GM21737 (cell line): Measurements from ENCODE around the gene TRMT61B.

Source experiments
- ATAC-seq: cut with Tn5 transposase; IDR thresholded peaks from one replicate; pipeline ENCODE4 v1.9.1; 2021; ENCODE audit warnings: mild to moderate bottlenecking, moderate library complexity; ENCODE audit not compliant: unreplicated experiment

The TRMT61B gene

GRCh38 chr2:28870146-28870891, at the start of gene TRMT61B:
TSS of gene TRMT61B (minus strand) at chr2:28870309. CDS start at chr2:28870277, 32 bp downstream.
- ATAC-seq: peak; percentile 95

DNA sequence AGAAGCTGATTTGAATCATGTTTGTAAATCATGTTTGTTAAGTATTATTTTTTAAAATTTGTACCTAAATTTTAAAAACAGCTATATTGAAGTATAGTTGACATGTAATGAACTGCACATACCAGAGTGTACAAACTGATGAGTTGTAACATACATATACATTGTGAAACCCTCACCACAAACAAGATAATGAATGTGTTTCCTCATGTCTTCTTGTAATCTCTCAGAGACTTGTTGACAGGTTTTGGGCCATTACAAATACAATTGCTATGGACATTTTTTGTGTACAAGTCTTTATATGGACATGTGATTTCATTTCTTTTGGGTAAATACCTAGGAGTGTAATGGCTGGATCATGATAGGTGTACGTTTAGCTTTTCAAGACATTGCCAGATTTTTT, 45.8 kb upstream of the TRMT61B start:
- ATAC-seq: no peak

- ATAC-seq: no peak
Observed at GRCh38 chr2:28909655-28910353, 39.7 kb upstream of the TRMT61B start.

GRCh38 chr2:28908172-28908571, 38.1 kb upstream of the TRMT61B start:
- ATAC-seq: no peak

DNA sequence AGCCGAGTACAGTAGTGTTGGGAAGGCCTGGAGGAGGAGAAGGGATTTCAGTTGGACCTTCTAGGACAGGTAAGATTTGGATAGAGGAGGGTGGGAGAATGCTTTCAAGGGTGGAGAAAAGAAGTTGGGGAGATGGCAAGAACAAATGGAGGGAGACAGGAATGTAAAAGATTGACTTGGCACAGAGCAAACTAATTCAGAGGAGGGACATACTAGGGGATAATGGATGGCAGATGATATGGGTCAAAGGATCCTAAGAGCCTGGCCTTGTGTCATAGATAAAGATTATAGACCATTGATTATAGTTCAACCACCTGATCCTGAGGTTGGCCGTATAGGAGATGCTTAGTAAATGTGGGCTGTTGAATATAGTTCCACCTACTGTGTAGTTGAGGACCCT, 36.7 kb upstream of the TRMT61B start:
- ATAC-seq: no peak

DNA sequence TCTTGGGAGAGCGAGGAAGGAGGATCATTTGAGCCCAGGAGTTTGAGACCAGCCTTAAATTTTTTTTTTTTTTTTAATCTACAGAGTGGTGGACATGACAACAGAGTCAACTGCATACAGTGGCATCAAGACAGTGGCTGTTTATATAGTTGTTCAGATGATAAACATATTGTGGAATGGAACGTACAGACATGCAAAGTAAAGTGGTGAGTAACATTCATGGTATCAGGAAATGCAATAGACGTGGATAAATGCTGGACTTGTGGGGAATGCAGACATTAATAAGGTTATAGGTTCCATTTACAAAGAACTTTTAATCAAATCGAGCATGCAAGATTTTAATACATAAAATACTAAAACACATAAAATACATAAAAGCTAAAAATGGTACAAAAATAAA, 36.3 kb upstream of the TRMT61B start:
- ATAC-seq: no peak

DNA sequence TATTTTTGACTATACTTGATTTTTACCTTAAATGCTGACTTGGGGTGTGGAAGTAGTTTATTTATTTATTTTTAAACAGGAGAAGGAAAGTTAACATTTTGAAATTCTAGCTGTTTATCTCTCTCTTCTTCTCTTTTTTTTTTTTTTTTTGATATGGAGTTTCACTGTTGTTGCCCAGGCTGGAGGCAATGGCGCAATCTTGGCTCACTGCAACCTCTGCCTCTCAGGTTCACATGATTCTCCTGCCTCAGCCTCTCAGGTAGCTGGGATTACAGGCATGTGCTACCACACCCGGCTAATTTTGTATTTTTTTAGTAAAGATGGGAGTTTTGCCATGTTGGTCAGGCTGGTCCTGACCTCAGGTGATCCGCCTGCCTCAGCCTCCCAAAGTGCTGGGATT, 35.4 kb upstream of the TRMT61B start:
- no peak for ATAC-seq

DNA sequence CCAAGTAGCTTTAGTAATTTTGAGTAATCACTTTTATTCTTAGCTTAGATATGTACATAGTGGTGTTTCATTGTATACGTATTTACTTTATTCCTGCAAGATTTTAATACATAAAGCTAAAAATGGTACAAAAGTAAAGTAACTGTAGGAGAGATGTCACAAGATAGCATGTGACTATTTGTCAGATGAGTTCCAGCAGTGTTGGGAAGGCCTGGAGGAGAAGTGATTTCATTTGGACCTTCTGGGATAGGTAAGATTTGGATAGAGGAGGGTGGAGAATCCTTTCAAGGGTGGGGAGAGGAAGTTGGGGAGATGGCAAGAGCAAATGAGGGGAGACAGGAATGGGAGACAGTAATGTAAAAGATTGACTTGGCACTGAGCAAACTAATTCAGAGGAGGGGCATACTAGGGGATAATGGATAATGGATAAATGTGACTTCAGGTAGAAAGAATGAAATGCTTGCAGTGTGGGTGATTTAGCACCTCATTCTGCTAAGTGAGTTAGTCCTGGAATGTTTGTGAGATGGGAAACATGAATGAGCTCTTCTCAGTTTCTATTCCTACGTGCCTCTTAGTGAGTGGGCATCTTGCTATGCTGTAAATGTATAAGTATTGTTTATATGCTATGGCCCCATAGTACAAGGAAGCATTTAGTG, 34.8 kb upstream of the TRMT61B start:
- ATAC-seq: no peak

- no peak for ATAC-seq
Observed at GRCh38 chr2:28904295-28904694, 34.2 kb upstream of the TRMT61B start.

DNA sequence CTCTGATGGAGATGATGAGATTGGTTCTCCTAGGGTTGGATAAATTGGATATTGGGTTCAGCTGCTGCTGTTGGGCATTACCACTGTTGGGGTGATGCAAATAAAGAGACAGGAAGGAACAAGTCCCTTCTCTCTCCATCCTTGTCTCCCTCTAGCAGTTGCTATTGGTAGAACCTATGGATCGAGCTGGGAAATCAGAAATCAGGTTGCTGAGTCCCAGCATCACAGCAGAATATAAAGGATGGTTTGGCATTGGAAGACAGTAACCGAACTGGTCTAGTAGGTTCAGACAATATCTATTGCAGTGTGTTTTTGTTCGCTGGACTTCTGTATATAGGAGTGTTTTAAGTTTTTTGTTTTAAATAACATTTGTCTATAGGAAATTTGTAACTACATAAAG, 32.5 kb upstream of the TRMT61B start:
- ATAC-seq: no peak

GRCh38 chr2:28901841-28902240, 31.7 kb upstream of the TRMT61B start:
- ATAC-seq: no peak

DNA sequence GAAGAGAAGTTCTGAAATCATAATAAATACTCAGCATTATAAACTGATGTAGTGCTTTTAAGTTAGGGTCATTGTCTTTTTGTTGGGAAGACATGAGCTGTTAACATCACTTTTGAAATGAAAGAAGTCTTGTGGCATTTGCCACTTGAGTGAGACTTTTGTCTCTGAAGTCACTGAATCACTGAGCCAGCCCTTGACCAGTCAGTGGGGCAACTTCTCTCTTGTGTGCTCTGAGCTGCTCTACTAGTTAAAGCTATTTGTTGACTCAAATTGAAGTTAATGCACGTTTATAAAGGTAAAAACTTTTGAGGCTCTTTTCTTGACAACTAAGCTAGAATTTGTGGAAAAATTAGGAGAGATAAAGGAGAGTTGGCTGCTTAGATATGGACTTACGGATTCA, 31.1 kb upstream of the TRMT61B start:
- no peak for ATAC-seq

DNA sequence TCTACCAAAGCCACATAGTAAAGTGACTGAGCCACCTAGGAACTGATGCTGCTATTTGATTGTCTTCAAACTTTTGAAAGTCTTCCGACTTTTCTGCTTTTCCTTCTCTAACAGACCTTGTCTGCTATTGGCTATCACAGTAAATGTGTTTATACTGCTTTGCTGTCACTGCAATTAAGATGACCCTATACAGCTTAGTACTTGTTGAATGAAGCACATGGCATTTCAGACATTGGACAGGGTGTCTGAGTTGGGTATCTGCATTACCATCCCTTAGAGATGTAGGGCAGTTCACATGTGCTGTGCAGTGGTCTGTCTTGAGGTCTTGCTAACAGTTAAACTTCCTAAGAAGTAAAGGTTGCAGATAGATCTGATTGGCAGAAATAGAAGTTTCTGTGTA, 27.9 kb upstream of the TRMT61B start:
- no peak for ATAC-seq

DNA sequence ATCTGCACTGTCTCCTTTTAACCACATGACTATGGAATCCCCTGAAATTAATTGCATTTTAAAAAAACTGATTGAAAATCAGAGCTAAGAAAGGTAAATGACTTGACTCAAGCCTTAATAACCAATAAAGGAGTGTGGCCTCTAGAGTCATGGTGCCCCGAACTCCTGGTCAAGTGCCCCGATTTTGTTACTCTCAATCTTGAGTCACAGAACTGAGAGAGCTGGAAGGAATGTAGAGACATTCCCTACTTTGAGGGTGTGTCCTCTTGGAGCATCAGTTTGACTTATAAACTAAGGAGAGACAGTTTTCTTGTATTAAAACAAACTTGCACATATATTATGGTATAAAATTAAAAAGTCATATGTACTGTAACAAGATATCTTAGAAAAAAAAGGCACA, 26.8 kb upstream of the TRMT61B start:
- no peak for ATAC-seq

DNA sequence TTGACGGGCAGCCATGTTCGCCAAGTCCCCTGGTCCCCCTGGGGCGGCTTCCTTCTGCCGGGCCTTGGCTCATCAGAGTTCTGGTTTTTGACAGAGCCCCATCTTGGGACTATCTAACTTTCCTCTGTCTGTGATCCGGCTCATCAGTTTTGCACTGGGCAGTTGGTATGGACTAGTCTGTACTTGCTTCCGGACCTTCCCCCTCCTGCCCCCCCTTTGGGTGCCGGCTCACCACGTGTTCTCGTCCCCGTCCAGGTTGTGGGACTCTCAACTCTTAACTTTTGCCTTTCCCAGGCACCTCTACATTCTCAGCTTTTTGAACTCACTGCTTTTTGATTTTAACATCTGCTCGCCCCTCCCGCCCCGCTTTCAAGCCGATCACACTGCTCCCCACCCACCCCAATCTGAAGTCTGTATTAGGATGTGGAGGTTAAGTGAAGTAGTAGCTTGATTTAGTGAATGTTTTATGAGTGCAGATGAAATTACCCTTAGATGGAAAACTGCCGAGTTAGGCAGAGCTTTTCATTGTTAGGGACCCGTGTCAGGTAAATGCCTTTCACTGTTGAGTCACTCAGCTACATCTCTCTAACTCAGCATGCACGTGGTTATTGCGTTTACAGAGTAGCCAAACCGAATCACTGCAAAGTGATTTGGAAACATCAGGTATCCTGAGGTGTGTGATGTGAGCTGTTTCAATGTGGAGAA, 25.2 kb upstream of the TRMT61B start:
- ATAC-seq: peak; percentile 19

- peak; percentile 89 for ATAC-seq
Observed at GRCh38 chr2:28894470-28895188, 24.5 kb upstream of the TRMT61B start, which contains the start of gene WDR43. TSS of gene WDR43 (plus strand) at chr2:28894667. CDS start at chr2:28894699, 32 bp downstream.

DNA sequence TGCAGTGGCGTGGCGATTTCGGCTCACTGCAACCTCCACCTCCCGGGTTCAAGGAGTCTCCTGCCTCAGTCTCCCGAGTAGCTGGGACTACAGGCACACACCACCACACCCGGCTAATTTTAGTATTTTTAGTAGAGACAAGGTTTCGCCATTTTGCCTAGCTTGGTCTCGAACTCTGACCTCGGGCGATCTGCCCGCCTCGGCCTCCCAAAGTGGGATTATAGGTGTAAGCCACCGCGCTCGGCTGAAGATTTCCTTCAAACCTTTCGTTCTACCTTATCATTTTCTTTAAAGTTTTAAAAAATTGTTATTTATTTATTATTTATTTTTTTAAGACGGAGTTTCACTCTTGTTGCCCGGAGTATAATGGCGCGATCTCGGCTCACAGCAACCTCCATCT, 23.4 kb upstream of the TRMT61B start:
- ATAC-seq: no peak

DNA sequence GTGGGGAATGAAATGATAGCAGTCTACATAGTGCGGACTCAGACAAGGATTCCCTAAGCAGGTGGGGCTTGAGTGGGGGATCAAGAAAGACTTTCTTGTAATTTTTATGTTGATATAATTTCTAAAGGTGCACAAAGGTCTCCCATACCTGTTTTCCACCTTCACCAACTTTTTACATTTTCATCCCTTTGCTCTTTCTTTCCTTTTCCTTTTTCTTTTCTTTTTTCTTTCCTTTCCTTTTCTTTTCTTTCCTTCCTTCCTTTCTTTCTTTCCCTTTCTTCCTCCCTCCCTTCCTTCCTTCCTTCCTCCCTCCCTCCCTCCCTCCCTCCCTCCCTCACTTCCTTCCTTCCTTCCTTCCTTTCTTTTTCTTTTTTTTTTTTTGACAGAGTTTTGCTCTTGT, 10.1 kb upstream of the TRMT61B start:
- ATAC-seq: no peak

DNA sequence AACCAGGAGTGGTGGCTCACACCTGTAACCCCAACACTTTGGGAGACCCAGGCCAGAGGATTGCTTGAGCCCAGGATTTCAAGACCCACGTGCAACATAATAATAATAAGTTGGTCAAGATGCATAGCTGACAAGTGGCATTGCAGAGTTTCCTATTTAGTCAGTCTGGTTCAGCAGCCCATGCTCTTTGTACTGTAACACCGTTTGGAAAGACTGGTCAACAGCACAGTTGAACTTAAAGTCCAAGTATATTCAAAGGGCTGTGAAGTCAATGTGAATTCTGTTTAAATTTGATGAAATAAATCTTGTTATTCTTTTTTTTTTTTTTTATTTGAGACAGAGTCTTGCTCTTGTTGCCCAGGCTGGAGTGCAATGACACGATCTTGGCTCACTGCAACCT, 1.5 kb upstream of the TRMT61B start:
- no peak for ATAC-seq

- ATAC-seq: peak; percentile 21
Observed at GRCh38 chr2:28869494-28870145, 489 bp downstream of the TRMT61B start.
